GM23338 (cell line): Measurements from ENCODE around the gene PGRMC2. TPM values are rescaled to one million over a fixed set of nuclear protein-coding genes. Genes with fewer than 3 reads are reported as not detected.

Experiments
- CREB1 ChIP-seq: fragments of 250-450 bp; sonication (Bioruptor Pico); IDR thresholded peaks from 2 replicates; pipeline ENCODE4 v1.5.0; 2020; ENCODE audit warnings: low read depth, mild to moderate bottlenecking, moderate library complexity
- ETS1 ChIP-seq: IDR thresholded peaks from 2 replicates; pipeline ENCODE4 v1.6.1; 2016; ENCODE audit warnings: antibody characterized with exemption
- EZH2 ChIP-seq: fragments of 200-600 bp; sonication (generic); IDR thresholded peaks from one replicate; pipeline ENCODE4 v1.8.0; 2017; ENCODE audit warnings: antibody characterized with exemption, mild to moderate bottlenecking, low read depth; ENCODE audit not compliant: unreplicated experiment
- EZH2phosphoT487 ChIP-seq: fragments of 200-600 bp; sonication (generic); IDR thresholded peaks from one replicate; pipeline ENCODE4 v1.8.1; 2018; ENCODE audit warnings: antibody characterized with exemption; ENCODE audit not compliant: unreplicated experiment
- JUNB ChIP-seq: IDR thresholded peaks from one replicate; pipeline ENCODE4 v1.6.1; 2016; ENCODE audit warnings: antibody characterized with exemption; ENCODE audit not compliant: unreplicated experiment
- NANOG ChIP-seq: IDR thresholded peaks from 2 replicates; pipeline ENCODE4 v1.6.1; 2016; ENCODE audit warnings: antibody characterized with exemption, borderline replicate concordance
- REST ChIP-seq: IDR thresholded peaks from one replicate; pipeline ENCODE4 v1.6.1; 2018; ENCODE audit warnings: antibody characterized with exemption; ENCODE audit not compliant: unreplicated experiment
- ZNF331 ChIP-seq: fragments of 250-450 bp; sonication (Bioruptor Pico); IDR thresholded peaks from 2 replicates; pipeline ENCODE4 v1.5.0; 2020; ENCODE audit warnings: low read depth, mild to moderate bottlenecking, moderate library complexity
- ZNF462 ChIP-seq: fragments of 250-450 bp; sonication (Bioruptor Pico); IDR thresholded peaks from 2 replicates; pipeline ENCODE4 v1.5.0; 2020; ENCODE audit warnings: mild to moderate bottlenecking, moderate library complexity
- polyA plus RNA-seq: library from polyadenylated mRNA; unstranded; fragments of >200 nt; fragmentation: Nextera tagmentation; extraction: Ambion mirVana; gene quantifications from 2 replicates; pipeline ENCODE4 v1.2.1, GENCODE V29; 2016
- total RNA-seq: library from RNA; depleted of rRNA; stranded (reverse); fragments of >200 nt; shearing (Covaris generic); gene quantifications from 2 replicates; pipeline ENCODE4 v1.2.3, GENCODE V29; 2014

The PGRMC2 gene
- total and polyA plus RNA-seq, 2 experiments from 2014 or later: 40.2 to 61.9 TPM

GRCh38 chr4:128322311-128322710, 34.7 kb upstream of the PGRMC2 start (continued):
- TF ChIP-seq ZNF462 (CRISPR knock-in tag) (no peak), EZH2phosphoT487 (no peak), JUNB (no peak), EZH2 (no peak), ZNF331 (no peak), REST (no peak), ETS1 (no peak), CREB1 (CRISPR knock-in tag) (no peak), NANOG (no peak)
